ENCODE results near the gene STXBP6.
"Not testable (repeated sequence)": the region's sequence is repeated elsewhere in the genome, so short reads cannot be mapped to it uniquely, and the experiment has no call there.

Gene STXBP6

DNA sequence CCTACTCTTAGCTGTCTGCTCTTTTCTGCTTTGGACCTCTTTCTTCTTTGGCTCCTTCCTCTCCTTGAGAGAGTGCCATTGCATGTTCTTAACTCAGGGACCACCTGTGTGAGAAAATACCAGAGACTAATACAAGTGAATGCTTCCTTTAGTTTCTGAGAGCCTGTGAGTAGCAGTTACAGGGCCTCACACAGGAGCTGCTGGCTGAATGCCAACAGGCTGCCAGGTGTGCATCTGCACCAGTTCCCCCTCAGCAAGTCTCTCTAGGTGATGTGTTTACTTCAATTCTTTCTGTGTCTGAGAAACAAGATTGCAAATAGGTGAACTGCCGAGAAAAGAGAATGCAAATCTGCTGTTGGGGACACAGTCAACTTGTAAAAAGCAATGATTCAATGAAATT, 108.2 kb downstream of the STXBP6 start:
- Mint-ChIP-seq H3K27me3 (ENCODE audit: low read depth) (no peaks in the 10 kb centered on the region), H3K9me3 (no peaks in the 10 kb centered on the region), H3K27ac (peak overlapping the region in 2 of 3 experiments; percentile 63 to 95), H3K4me3 (no peak overlapping the region), H3K36me3 (ENCODE audit: low read depth) (no peaks in the 10 kb centered on the region), H3K4me1 (peaks cover 5% of the 10 kb centered on the region)
- TF ChIP-seq, protein P1, sequence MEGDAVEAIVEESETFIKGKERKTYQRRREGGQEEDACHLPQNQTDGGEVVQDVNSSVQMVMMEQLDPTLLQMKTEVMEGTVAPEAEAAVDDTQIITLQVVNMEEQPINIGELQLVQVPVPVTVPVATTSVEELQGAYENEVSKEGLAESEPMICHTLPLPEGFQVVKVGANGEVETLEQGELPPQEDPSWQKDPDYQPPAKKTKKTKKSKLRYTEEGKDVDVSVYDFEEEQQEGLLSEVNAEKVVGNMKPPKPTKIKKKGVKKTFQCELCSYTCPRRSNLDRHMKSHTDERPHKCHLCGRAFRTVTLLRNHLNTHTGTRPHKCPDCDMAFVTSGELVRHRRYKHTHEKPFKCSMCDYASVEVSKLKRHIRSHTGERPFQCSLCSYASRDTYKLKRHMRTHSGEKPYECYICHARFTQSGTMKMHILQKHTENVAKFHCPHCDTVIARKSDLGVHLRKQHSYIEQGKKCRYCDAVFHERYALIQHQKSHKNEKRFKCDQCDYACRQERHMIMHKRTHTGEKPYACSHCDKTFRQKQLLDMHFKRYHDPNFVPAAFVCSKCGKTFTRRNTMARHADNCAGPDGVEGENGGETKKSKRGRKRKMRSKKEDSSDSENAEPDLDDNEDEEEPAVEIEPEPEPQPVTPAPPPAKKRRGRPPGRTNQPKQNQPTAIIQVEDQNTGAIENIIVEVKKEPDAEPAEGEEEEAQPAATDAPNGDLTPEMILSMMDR (IDR thresholded peaks at IDR 0.05; ENCODE audit: unreplicated experiment in 3 of 3): no peak

- H3K36me3 Mint-ChIP-seq (ENCODE audit: low read depth): no peaks in the 10 kb centered on the region
- H3K4me3 Mint-ChIP-seq: no peak overlapping the region
- H3K9me3 Mint-ChIP-seq: no peaks in the 10 kb centered on the region
- no peaks in the 10 kb centered on the region for H3K27me3 Mint-ChIP-seq (ENCODE audit: low read depth)
- no peak overlapping the region for H3K27ac Mint-ChIP-seq
- TF ChIP-seq, protein P1 (IDR thresholded peaks at IDR 0.05; ENCODE audit: unreplicated experiment in 3 of 3): no peak
- peaks cover 15% of the 10 kb centered on the region for H3K4me1 Mint-ChIP-seq
Observed at GRCh38 chr14:24940213-24940783, 109.6 kb downstream of the STXBP6 start.

DNA sequence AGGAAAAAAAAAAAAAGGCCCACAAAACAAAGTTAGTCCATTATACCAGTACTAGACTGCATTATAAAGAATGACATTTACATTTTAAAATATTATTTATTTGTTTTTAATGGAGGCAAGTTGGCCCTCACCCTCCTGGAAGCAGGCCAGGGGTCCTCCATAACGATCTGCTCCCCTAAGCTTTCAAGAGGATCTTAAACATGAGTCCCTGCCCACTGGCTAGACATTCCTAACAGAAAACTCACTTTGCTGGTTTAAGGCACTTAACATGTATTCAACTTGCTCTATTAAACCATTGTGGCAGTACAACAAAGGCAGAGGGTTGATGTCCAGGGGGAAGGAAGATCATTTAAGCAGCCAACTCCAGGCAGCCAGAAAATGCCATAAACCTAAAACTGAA, 111.4 kb downstream of the STXBP6 start:
- H3K4me1 Mint-ChIP-seq: peaks cover 19% of the 10 kb centered on the region
- TF ChIP-seq, protein P1 (IDR thresholded peaks at IDR 0.05; ENCODE audit: unreplicated experiment in 3 of 3): no peak
- H3K36me3 Mint-ChIP-seq (ENCODE audit: low read depth): no peaks in the 10 kb centered on the region
- H3K27ac Mint-ChIP-seq: peak overlapping the region in 2 of 3 experiments; percentile 32 to 36
- no peaks in the 10 kb centered on the region for H3K9me3 Mint-ChIP-seq
- no peak overlapping the region for H3K4me3 Mint-ChIP-seq
- H3K27me3 Mint-ChIP-seq (ENCODE audit: low read depth): no peaks in the 10 kb centered on the region

GRCh38 chr14:24937300-24937699, 112.6 kb downstream of the STXBP6 start:
- Mint-ChIP-seq H3K4me3 (no peak overlapping the region), H3K36me3 (ENCODE audit: low read depth) (no peaks in the 10 kb centered on the region), H3K4me1 (peaks cover 19% of the 10 kb centered on the region), H3K27me3 (ENCODE audit: low read depth) (no peaks in the 10 kb centered on the region), H3K9me3 (no peaks in the 10 kb centered on the region), H3K27ac (no peak overlapping the region)
- TF ChIP-seq, protein P1 (IDR thresholded peaks at IDR 0.05; ENCODE audit: unreplicated experiment in 3 of 3): no peak

- not testable (repeated sequence) for H3K4me3 Mint-ChIP-seq; H3K9me3 Mint-ChIP-seq; H3K36me3 Mint-ChIP-seq (ENCODE audit: low read depth); H3K27me3 Mint-ChIP-seq (ENCODE audit: low read depth); H3K27ac Mint-ChIP-seq
- peaks cover 15% of the 10 kb centered on the region for H3K4me1 Mint-ChIP-seq
Observed at GRCh38 chr14:24936773-24937172, 113.2 kb downstream of the STXBP6 start.

DNA sequence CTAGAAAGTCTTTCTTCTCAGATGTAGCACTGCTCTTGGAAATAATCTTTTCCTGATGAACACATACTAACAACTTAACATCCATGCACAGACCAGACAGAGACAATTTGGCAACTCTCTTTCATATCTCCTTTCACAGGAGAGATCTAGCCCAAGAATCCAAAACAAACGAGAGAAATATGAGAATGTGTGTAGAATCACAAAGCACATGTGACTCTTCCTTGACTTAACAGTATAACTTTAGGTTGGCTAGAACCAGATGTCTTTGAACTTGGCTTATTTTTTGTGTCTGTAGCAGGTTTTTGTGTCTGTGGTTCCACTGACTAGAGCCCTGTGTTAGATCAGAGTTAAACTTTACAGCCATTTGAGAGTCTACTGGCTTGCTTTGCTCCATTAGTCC, 114.2 kb downstream of the STXBP6 start:
- peak overlapping the region in 2 of 3 experiments; percentile 59 to 73 for H3K27ac Mint-ChIP-seq

More for the DNA sequence above, 114.2 kb downstream of the STXBP6 start:
- no peaks in the 10 kb centered on the region for H3K36me3 Mint-ChIP-seq (ENCODE audit: low read depth)
- peaks cover 14% of the 10 kb centered on the region for H3K4me1 Mint-ChIP-seq
- TF ChIP-seq, protein P1 (IDR thresholded peaks at IDR 0.05; ENCODE audit: unreplicated experiment in 3 of 3): no peak
- no peaks in the 10 kb centered on the region for H3K9me3 Mint-ChIP-seq
- no peaks in the 10 kb centered on the region for H3K27me3 Mint-ChIP-seq (ENCODE audit: low read depth)
- H3K4me3 Mint-ChIP-seq: no peak overlapping the region
